CD4-positive, alpha-beta memory T cell (primary cell): ENCODE results near the gene FGFBP3. TPM values are rescaled to one million over a fixed set of nuclear protein-coding genes. Genes with fewer than 3 reads are reported as not detected.
A peak's percentile ranks its signal among the peaks of the same experiment; 100 is the strongest.

ENCODE experiments used
- CTCF ChIA-PET: fragments of 350-600 bp; sonication (Branson Sonifier 250); formaldehyde crosslinking; loops from one replicate; lab custom pipeline; 2021; ENCODE audit warnings: inconsistent platforms; ENCODE audit not compliant: partially characterized antibody; lab: Charles Lee
- POLR2A ChIA-PET: fragments of 350-600 bp; sonication (Branson Sonifier 250); formaldehyde crosslinking; loops from one replicate; lab custom pipeline; 2021; ENCODE audit not compliant: partially characterized antibody; lab: Charles Lee
- DNase-seq, 5 donors: peaks; one replicate each; pipeline versions ENCODE4 v3.0.0 to v3.0.0-alpha.2; 2020 to 2022; ENCODE audit warnings: mixed read lengths in 1 of 5
- H3K27ac ChIP-seq: one replicate; pipeline ENCODE4 v1.7.0; 2013; ENCODE audit warnings: low read depth, low read length
- H3K27me3 ChIP-seq: 2 replicates; pipeline ENCODE4 v1.7.0; 2013; ENCODE audit warnings: mild to moderate bottlenecking, low read length, moderate library complexity; ENCODE audit not compliant: insufficient read depth
- H3K36me3 ChIP-seq: 2 replicates; pipeline ENCODE4 v1.7.0; 2013; ENCODE audit warnings: mild to moderate bottlenecking, low read length, moderate library complexity; ENCODE audit not compliant: insufficient read depth
- H3K4me1 ChIP-seq: 2 replicates; pipeline ENCODE4 v1.7.0; 2013; ENCODE audit warnings: mild to moderate bottlenecking, low read length, moderate library complexity; ENCODE audit not compliant: insufficient read depth
- H3K4me3 ChIP-seq, 2 donors: one replicate each; pipeline ENCODE4 v1.7.0; 2013; ENCODE audit warnings: low read length in 2 of 2, mild to moderate bottlenecking in 1 of 2
- H3K9me3 ChIP-seq, 2 donors: one replicate each; pipeline ENCODE4 v1.7.0; 2013; ENCODE audit warnings: low read length in 2 of 2, control low read depth in 1 of 2; ENCODE audit not compliant: control insufficient read depth in 1 of 2
- H3K27ac Mint-ChIP-seq, 7 donors: one replicate each; pipeline ENCODE4 v1.8.0; 2020 to 2021; ENCODE audit warnings: mixed read lengths in 7 of 7, mild to moderate bottlenecking in 6 of 7, inconsistent platforms in 3 of 7, moderate library complexity in 3 of 7
- H3K27me3 Mint-ChIP-seq, 2 donors: one replicate each; pipeline ENCODE4 v1.8.0; 2020 to 2021; ENCODE audit warnings: mixed read lengths in 2 of 2
- H3K36me3 Mint-ChIP-seq, 2 donors: one replicate each; pipeline ENCODE4 v1.8.0; 2020 to 2021; ENCODE audit warnings: mixed read lengths in 2 of 2, inconsistent platforms in 1 of 2, mild to moderate bottlenecking in 1 of 2
- H3K4me1 Mint-ChIP-seq, 4 donors: one replicate each; pipeline ENCODE4 v1.8.0; 2020 to 2021; ENCODE audit warnings: mixed read lengths in 4 of 4, mild to moderate bottlenecking in 1 of 4
- H3K4me3 Mint-ChIP-seq, 8 donors: one replicate each; pipeline ENCODE4 v1.8.0; 2020 to 2021; ENCODE audit warnings: mixed read lengths in 8 of 8, mild to moderate bottlenecking in 7 of 8, moderate library complexity in 6 of 8, inconsistent platforms in 3 of 8
- H3K9me3 Mint-ChIP-seq, 8 donors: one replicate each; pipeline ENCODE4 v1.8.0; 2020 to 2021; ENCODE audit warnings: mixed read lengths in 8 of 8, mild to moderate bottlenecking in 5 of 8, inconsistent platforms in 3 of 8, moderate library complexity in 1 of 8
- intact Hi-C: fragments of 100-400 bp; cut with micrococcal nuclease; formaldehyde crosslinking; loops from one replicate; pipeline ENCODE4 v1.15.1; 2023
- polyA plus RNA-seq, 2 donors: library from polyadenylated mRNA; unstranded; fragments of 300-500 nt; fragmentation: Illumina TruSeq; gene quantifications; one replicate each; pipeline ENCODE4 v1.2.3, GENCODE V29; 2021
- total RNA-seq, 2 experiments: library from RNA; stranded (reverse); gene quantifications; one replicate each; pipeline ENCODE4 v1.2.3, GENCODE V29; 2021

The FGFBP3 gene
- total and polyA plus RNA-seq, 4 experiments from 2014 or later: 1.1 to 6.5 (median 4.4) TPM

DNA sequence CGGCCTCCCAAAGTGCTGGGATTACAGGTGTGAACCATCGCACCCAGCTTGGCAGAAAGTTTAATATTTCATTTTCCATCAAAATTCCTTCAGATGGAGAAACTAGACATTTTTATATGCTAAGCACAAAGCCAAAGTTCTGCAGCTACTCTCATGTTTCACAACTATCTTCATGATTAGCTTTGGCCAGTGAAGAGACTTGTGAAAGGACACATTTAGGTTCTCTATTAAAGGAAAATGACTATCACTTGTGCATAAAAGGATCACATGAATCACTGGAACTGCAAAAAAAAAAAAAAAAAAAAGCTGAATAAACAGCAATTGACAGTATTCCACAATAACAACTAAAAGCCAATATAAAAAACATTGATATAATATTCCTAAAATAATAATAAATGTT, 16.2 kb downstream of the FGFBP3 start:
- Mint-ChIP-seq H3K9me3 (no peaks in the 10 kb centered on the region), H3K27ac (no peak overlapping the region), H3K27me3 (peaks cover 1 to 4% of the 10 kb centered on the region in 2 donors), H3K4me1 (peaks cover under 1 to 11% (median 4%) of the 10 kb centered on the region in 4 donors), H3K36me3 (no peaks in the 10 kb centered on the region), H3K4me3 (no peak overlapping the region)
- Histone ChIP-seq H3K4me3 (no peak overlapping the region), H3K27ac (no peak overlapping the region), H3K36me3 (no peaks in the 10 kb centered on the region), H3K4me1 (peaks cover 4% of the 10 kb centered on the region), H3K9me3 (no peaks in the 10 kb centered on the region), H3K27me3 (no peaks in the 10 kb centered on the region)
- intact Hi-C loops: no loop called here
- CTCF ChIA-PET: no interaction called here
- POLR2A ChIA-PET: interaction anchor here (0.7 kb wide), 1 partner anchor 97 kb away, joined by 3 read pairs; no protein-coding TSS in a partner anchor
- DNase-seq: no peak

DNA sequence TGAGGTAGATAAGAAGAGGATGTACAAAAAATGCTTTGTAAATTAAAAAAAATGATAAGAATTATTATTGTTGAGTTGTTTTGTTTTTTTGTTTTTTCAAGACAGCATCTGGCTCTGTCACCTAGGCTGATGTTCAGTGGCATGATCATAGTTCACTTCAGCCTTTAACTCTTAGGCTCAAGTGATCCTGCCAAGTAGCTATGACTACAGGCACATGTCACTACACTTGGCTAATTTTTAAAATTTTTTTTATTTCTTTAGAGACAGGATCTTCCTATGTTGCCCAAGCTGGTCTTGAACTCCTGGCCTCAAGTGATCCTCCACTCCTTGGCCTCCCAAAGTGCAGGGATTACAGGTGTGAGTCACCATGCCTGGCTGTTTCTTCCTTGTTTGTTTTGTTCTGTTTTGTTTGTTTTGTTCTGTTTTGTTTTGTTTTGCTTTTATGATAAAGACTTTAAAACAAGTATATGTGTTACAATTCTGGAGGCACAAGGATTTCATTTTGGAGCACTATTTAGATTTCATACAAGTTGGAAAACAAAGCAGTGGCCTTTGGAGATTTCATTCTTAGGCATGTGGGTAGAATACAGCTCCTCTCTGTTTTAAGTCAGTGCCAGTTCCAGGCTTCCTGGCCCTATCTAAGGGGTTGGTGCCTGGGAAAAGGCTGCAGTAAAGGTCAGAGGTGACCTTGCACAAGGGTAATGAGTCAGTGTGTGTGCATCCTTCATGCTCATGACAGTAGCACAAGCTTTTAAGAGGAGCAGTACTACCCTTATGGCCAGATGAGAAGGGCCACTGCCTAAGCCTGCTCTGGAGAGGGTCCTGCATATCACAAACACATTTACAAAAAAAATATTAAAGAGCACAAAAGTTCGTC, 17.9 kb downstream of the FGFBP3 start:
- intact Hi-C loops: no loop called here
- no peaks in the 10 kb centered on the region for H3K9me3 ChIP-seq
- Mint-ChIP-seq H3K4me1 (peaks cover 6 to 17% (median 9%) of the 10 kb centered on the region in 4 donors), H3K27me3 (peaks cover 1 to 2% of the 10 kb centered on the region in 2 donors), H3K27ac (no peak overlapping the region), H3K36me3 (no peaks in the 10 kb centered on the region), H3K9me3 (no peaks in the 10 kb centered on the region), H3K4me3 (no peak overlapping the region)
- no peak overlapping the region for H3K27ac ChIP-seq
- H3K27me3 ChIP-seq: no peaks in the 10 kb centered on the region
- DNase-seq: no peak
- CTCF ChIA-PET: no interaction called here
- H3K4me1 ChIP-seq: peaks cover 9% of the 10 kb centered on the region
- POLR2A ChIA-PET: no interaction called here
- H3K4me3 ChIP-seq: no peak overlapping the region
- H3K36me3 ChIP-seq: no peaks in the 10 kb centered on the region

DNA sequence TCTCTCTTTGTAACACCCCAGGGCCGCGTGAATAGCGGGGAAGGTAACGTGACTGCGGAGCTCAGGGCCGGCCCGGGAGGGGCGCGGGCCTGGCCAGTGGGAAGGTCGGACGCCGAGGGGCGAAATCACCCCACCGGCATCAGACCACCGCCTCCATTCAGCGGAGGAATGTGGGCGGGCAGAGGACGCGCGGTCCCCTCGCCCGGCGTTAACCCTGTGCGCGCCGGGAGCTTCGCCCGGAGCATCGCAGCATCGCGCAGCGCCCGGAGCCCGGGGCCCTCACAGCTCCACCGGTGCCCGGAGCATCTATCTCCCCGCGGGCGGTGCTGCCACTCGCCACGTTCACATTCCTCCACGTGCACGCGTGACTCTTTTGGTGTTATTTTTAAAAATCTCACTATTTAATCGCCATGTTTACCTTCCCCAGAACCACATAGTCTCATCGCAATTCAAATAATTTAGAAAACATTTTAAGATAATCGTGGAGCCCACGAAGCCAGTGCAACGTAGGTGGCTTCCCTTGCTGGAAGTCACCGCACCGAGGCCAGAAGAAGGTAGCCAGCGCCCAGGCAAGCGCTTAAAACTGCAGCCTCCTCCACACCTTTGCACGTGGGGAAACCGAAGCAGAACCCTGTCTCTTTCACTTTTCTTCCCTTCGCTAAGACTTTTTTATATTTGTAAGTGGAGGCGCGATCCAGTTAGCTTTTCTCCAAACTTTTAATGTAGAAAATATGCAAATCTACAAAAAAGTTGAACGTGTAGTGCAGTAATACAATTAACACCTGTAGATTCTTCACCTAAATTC, 21.8 kb downstream of the FGFBP3 start:
- H3K4me1 ChIP-seq: peaks cover 9% of the 10 kb centered on the region
- no peaks in the 10 kb centered on the region for H3K9me3 Mint-ChIP-seq
- H3K27me3 Mint-ChIP-seq: peaks cover 1 to 2% of the 10 kb centered on the region in 2 donors
- H3K27me3 ChIP-seq: no peaks in the 10 kb centered on the region
- intact Hi-C loops: loop anchor here (1.0 kb wide), 1 partner anchor 21 kb away; no protein-coding TSS in a partner anchor
- DNase-seq: peak in 4 of 5 donors; percentile 10 to 27 (median 14)
- H3K9me3 ChIP-seq: no peaks in the 10 kb centered on the region
- no peaks in the 10 kb centered on the region for H3K36me3 ChIP-seq
- peaks cover 3 to 10% (median 7%) of the 10 kb centered on the region in 4 donors for H3K4me1 Mint-ChIP-seq
- peak overlapping the region; percentile 82 to 96 (median 90) for H3K4me3 Mint-ChIP-seq
- CTCF ChIA-PET: interaction anchor here (0.8 to 2.7 kb wide), 5 partner anchors 11 to 108 kb away, joined by 3 to 10 read pairs (median 4); no protein-coding TSS in a partner anchor
- POLR2A ChIA-PET: interaction anchor here (0.6 to 2.2 kb wide), 6 partner anchors 10 to 88 kb away, joined by 3 to 15 read pairs (median 3); partner anchors contain the start of genes BTAF1, FGFBP3 and TNKS2
- peak overlapping the region; percentile 65 to 68 for H3K4me3 ChIP-seq
- no peaks in the 10 kb centered on the region for H3K36me3 Mint-ChIP-seq
- no peak overlapping the region for H3K27ac ChIP-seq
- H3K27ac Mint-ChIP-seq: peak overlapping the region in 4 of 7 donors; percentile 12 to 79 (median 50)

DNA sequence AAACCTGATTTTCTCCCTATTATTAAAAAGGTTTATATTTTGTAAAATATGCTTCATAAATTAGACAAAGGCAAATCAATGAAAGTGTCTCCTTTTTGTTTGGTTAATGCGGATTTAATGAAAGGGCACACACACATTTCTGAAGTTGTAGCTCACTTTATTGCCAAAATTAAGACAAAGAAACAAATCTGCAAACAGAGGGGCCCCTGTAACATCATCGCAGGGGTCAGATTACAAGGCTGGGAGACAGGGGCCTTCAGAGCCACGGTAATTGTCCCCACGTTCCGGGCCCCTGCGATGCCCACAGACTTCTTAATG, 22.4 kb downstream of the FGFBP3 start:
- Histone ChIP-seq H3K27ac (no peak overlapping the region), H3K27me3 (no peaks in the 10 kb centered on the region), H3K4me1 (peaks cover 9% of the 10 kb centered on the region), H3K36me3 (no peaks in the 10 kb centered on the region), H3K4me3 (peak overlapping the region; percentile 65 to 68), H3K9me3 (no peaks in the 10 kb centered on the region)
- Mint-ChIP-seq H3K27me3 (peaks cover 1 to 2% of the 10 kb centered on the region in 2 donors), H3K4me3 (peak overlapping the region; percentile 65 to 92 (median 78)), H3K27ac (no peak overlapping the region), H3K36me3 (no peaks in the 10 kb centered on the region), H3K9me3 (no peaks in the 10 kb centered on the region), H3K4me1 (peaks cover 3 to 10% (median 7%) of the 10 kb centered on the region in 4 donors)
- intact Hi-C loops: loop anchor here (1.0 kb wide), 1 partner anchor 21 kb away; no protein-coding TSS in a partner anchor
- CTCF ChIA-PET: interaction anchor here (0.8 to 2.7 kb wide), 4 partner anchors 12 to 107 kb away, joined by 3 to 10 read pairs (median 6); no protein-coding TSS in a partner anchor
- no peak for DNase-seq
- POLR2A ChIA-PET: interaction anchor here (0.6 to 2.2 kb wide), 5 partner anchors 10 to 88 kb away, joined by 3 to 15 read pairs (median 3); partner anchors contain the start of genes BTAF1, FGFBP3 and TNKS2

DNA sequence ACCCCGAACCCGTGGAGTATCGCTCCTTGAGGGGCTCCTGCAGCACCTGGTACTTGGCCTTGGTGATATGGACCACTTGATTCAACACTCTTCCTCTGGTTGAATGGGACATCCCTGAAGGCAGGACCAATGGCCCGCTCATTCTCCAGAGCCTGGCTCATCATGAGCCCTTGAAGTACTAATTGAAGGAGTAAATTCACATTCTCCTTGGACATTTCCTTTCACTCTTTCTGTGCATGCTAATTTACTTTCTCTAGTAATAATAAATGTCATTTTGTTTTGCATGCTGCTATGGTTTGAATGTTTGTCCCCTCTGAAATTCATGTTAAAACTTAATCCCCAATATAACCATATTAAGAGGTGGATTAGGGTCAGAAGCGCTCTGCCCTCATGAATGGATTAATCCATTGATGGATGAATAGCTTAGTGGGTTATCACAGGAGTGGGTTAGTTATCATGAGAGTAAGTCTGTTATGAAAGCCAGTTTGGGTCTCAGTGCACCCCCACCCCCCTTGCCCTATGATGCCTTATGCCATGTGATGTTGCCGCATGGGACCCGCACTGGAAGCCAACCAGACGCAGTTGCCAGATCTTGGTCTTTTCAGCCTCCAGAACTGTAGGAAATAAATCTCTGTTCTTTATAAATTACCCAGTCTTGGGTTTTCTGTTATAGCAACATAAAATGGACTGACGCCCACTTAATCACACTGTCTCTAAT, 23.8 kb downstream of the FGFBP3 start:
- Histone ChIP-seq H3K4me1 (peaks cover 9% of the 10 kb centered on the region), H3K4me3 (no peak overlapping the region), H3K36me3 (no peaks in the 10 kb centered on the region), H3K27me3 (no peaks in the 10 kb centered on the region), H3K9me3 (no peaks in the 10 kb centered on the region), H3K27ac (no peak overlapping the region)
- Mint-ChIP-seq H3K27ac (no peak overlapping the region), H3K9me3 (peaks cover 0 to 7% (median 2%) of the 10 kb centered on the region in 8 donors), H3K27me3 (peaks cover 1 to 2% of the 10 kb centered on the region in 2 donors), H3K4me1 (peaks cover 3 to 10% (median 7%) of the 10 kb centered on the region in 4 donors), H3K4me3 (peak overlapping the region in 1 of 8 donors; percentile 48), H3K36me3 (no peaks in the 10 kb centered on the region)
- ChIA-PET CTCF (no interaction called here), POLR2A (interaction anchor here (2.2 kb wide), 1 partner anchor 23 kb away, joined by 15 read pairs; the partner anchor contains the start of gene FGFBP3)
- intact Hi-C loops: no loop called here
- DNase-seq: no peak

DNA sequence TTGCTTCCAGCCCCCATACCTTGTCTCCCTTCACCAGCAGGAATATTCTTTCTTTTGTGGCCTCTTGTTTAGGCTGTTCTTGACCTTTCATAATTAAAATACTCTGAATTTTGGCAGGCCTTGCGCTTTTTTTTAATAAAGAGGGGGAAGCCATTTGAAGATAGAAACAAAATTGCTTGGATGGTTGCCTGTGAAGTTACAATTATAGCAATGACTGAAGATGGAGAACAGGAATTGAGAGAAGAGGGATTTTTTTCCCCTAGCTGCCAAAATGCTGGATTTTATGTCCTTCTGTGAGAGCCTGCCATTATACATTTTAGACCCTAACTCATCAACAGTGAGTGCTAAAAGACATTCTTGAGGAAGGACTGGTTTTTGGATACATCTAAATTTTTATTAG, 24.8 kb downstream of the FGFBP3 start:
- Mint-ChIP-seq H3K4me1 (peaks cover 3 to 10% (median 7%) of the 10 kb centered on the region in 4 donors), H3K4me3 (no peak overlapping the region), H3K27ac (no peak overlapping the region), H3K9me3 (peaks cover 0 to 7% (median 2%) of the 10 kb centered on the region in 8 donors), H3K27me3 (peaks cover 1 to 2% of the 10 kb centered on the region in 2 donors), H3K36me3 (no peaks in the 10 kb centered on the region)
- Histone ChIP-seq H3K4me1 (peaks cover 9% of the 10 kb centered on the region), H3K36me3 (no peaks in the 10 kb centered on the region), H3K27ac (no peak overlapping the region), H3K9me3 (no peaks in the 10 kb centered on the region), H3K27me3 (no peaks in the 10 kb centered on the region), H3K4me3 (no peak overlapping the region)
- no peak for DNase-seq
- intact Hi-C loops: no loop called here
- ChIA-PET POLR2A (no interaction called here), CTCF (no interaction called here)
